Measurements from ENCODE around the gene CCT5. TPM values are rescaled to one million over a fixed set of nuclear protein-coding genes. Genes with fewer than 3 reads are reported as not detected.
"Not testable (repeated sequence)": the region's sequence is repeated elsewhere in the genome, so short reads cannot be mapped to it uniquely, and the experiment has no call there.

The CCT5 gene
- total RNA-seq, 4 donors from 2014 or later, result 104 to 201 (median 163) TPM

GRCh38 chr5:10283927-10284635 lies 34.0 kb downstream of the CCT5 start:
- DNase-seq, result peak; percentile 95 to 96
- Histone ChIP-seq H3K27ac (no peak overlapping the region), H3K9me3 (no peaks in the 10 kb centered on the region), H3K4me3 (replicated peaks in 1 of 3) (no peak overlapping the region), H3K27me3 (no peaks in the 10 kb centered on the region), H3K4me1 (peaks cover 18 to 20% of the 10 kb centered on the region in 2 donors), H3K36me3 (no peaks in the 10 kb centered on the region)
- WGBS, 2 donors, result 22 to 24% methylated on average over 17 of the region's 17 CpGs
- intact Hi-C loops (cut with DNase I), result loop anchor here (10.0 kb wide), 2 partner anchors 141 to 341 kb away; no protein-coding TSS in a partner anchor
- TF ChIP-seq POLR2A (IDR thresholded peaks at IDR 0.05) (no peak), CTCF (IDR thresholded peaks at IDR 0.05) (peak; percentile 71 to 97 (median 92))

- intact Hi-C loops (cut with DNase I), result loop anchor here (10.0 kb wide), 2 partner anchors 139 to 339 kb away; no protein-coding TSS in a partner anchor
- 89 to 97% methylated on average over 8 of the region's 8 CpGs for WGBS, 2 donors
These were observed 35.3 kb downstream of the CCT5 start for GRCh38 chr5:10285362-10285761.

GRCh38 chr5:10286162-10286861 lies 36.2 kb downstream of the CCT5 start:
- Histone ChIP-seq H3K4me1 (peaks cover 26 to 29% of the 10 kb centered on the region in 2 donors), H3K9me3 (no peaks in the 10 kb centered on the region), H3K27me3 (no peaks in the 10 kb centered on the region), H3K4me3 (replicated peaks in 1 of 3) (no peak overlapping the region), H3K27ac (no peak overlapping the region), H3K36me3 (no peaks in the 10 kb centered on the region)
- TF ChIP-seq CTCF (IDR thresholded peaks at IDR 0.05) (no peak), POLR2A (IDR thresholded peaks at IDR 0.05) (no peak)
- intact Hi-C loops (cut with DNase I), result loop anchor here (10.0 kb wide), 2 partner anchors 138 to 338 kb away; no protein-coding TSS in a partner anchor
- 82 to 93% methylated on average over 6 of the region's 6 CpGs for WGBS, 2 donors
- DNase-seq, result no peak

More at GRCh38 chr5:10285362-10285761, 35.3 kb downstream of the CCT5 start:
- H3K36me3 ChIP-seq; H3K27ac ChIP-seq; H3K27me3 ChIP-seq; H3K4me3 ChIP-seq (replicated peaks in 1 of 3); DNase-seq; H3K9me3 ChIP-seq: not testable (repeated sequence)
- H3K4me1 ChIP-seq, result peaks cover 26 to 29% of the 10 kb centered on the region in 2 donors

GRCh38 chr5:10286862-10287227 lies 36.8 kb downstream of the CCT5 start:
- WGBS, 2 donors, result 95 to 96% methylated on average over 7 of the region's 7 CpGs
- no peaks in the 10 kb centered on the region for H3K27me3 ChIP-seq
- no peak overlapping the region for H3K4me3 ChIP-seq (replicated peaks in 1 of 3)
- no peaks in the 10 kb centered on the region for H3K9me3 ChIP-seq
- H3K4me1 ChIP-seq, result peaks cover 26 to 29% of the 10 kb centered on the region in 2 donors
- intact Hi-C loops (cut with DNase I), result loop anchor here (10.0 kb wide), 2 partner anchors 138 to 338 kb away; no protein-coding TSS in a partner anchor
- no peak for DNase-seq
- H3K27ac ChIP-seq, result no peak overlapping the region
- no peaks in the 10 kb centered on the region for H3K36me3 ChIP-seq
- TF ChIP-seq CTCF (IDR thresholded peaks at IDR 0.05) (no peak), POLR2A (IDR thresholded peaks at IDR 0.05) (no peak)

GRCh38 chr5:10288592-10289219 lies 38.6 kb downstream of the CCT5 start:
- peak; percentile 98 for DNase-seq
- 29 to 37% methylated on average over 9 to 12 of the region's 13 CpGs for WGBS, 2 donors
- H3K27ac ChIP-seq, result peak overlapping the region; percentile 89 to 96 (median 92)

More at GRCh38 chr5:10288592-10289219, 38.6 kb downstream of the CCT5 start:
- H3K9me3 ChIP-seq, result no peaks in the 10 kb centered on the region
- no peaks in the 10 kb centered on the region for H3K27me3 ChIP-seq
- TF ChIP-seq POLR2A (IDR thresholded peaks at IDR 0.05), result peak in 1 of 2 donors; percentile 32
- TF ChIP-seq CTCF (IDR thresholded peaks at IDR 0.05), result peak in 2 of 6 experiments; percentile 22 to 33
- H3K4me1 ChIP-seq, result peaks cover 24 to 25% of the 10 kb centered on the region in 2 donors
- H3K36me3 ChIP-seq, result no peaks in the 10 kb centered on the region
- H3K4me3 ChIP-seq (replicated peaks in 1 of 3), result no peak overlapping the region
- intact Hi-C loops (cut with DNase I), result loop anchor here (10.0 kb wide), 2 partner anchors 136 to 336 kb away; no protein-coding TSS in a partner anchor
